SK-N-MC (cell line): ENCODE measurements around the gene AKR1C4.

Experiments used
- EZH2 ChIP-seq: fragments of 200-600 bp; sonication (generic); IDR thresholded peaks from one replicate; pipeline ENCODE4 v1.6.1; 2017; ENCODE audit warnings: antibody characterized with exemption
- FOXP2 ChIP-seq: optimal IDR thresholded peaks from 2 replicates; pipeline ENCODE3; 2011; ENCODE audit warnings: mild to moderate bottlenecking, moderate library complexity; ENCODE audit not compliant: insufficient read depth; ENCODE audit errors: extremely low read length, control extremely low read depth
- POLR2AphosphoS5 ChIP-seq: IDR thresholded peaks from 2 replicates; pipeline ENCODE4 v1.6.1; 2012; ENCODE audit warnings: mild to moderate bottlenecking, low read depth, low read length, borderline replicate concordance

GRCh38 chr10:5165738-5166137 lies 30.9 kb upstream of the AKR1C4 start:
- TF ChIP-seq POLR2AphosphoS5, result no peak
- TF ChIP-seq EZH2, result no peak
- TF ChIP-seq FOXP2, result no peak
